ENCODE data around the gene TRIM37.

DNA sequence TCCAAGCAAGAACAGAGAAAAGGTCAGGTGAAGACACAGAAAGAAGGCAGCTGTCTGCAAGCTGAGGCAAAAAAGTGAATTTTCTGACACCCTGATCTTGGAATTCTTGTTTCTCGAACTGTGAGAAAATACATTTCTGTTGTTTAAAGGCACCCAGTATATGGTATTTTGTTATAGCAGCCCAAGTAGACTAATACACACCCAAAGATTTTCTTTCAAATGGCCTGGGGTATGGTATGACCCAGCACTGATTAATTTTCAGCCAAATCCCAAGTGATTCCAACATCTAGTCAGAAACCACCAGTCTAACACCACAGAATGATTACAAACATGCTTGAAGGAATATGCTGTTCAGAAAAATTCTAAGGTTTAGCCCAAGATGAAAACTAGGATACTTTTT, 36.8 kb downstream of the TRIM37 start:
- no peak for TF ChIP-seq EZH2 (IDR thresholded peaks at IDR 0.05; ENCODE audit: borderline replicate concordance, low read depth, low read length, severe bottlenecking)
- TF ChIP-seq, protein P1, sequence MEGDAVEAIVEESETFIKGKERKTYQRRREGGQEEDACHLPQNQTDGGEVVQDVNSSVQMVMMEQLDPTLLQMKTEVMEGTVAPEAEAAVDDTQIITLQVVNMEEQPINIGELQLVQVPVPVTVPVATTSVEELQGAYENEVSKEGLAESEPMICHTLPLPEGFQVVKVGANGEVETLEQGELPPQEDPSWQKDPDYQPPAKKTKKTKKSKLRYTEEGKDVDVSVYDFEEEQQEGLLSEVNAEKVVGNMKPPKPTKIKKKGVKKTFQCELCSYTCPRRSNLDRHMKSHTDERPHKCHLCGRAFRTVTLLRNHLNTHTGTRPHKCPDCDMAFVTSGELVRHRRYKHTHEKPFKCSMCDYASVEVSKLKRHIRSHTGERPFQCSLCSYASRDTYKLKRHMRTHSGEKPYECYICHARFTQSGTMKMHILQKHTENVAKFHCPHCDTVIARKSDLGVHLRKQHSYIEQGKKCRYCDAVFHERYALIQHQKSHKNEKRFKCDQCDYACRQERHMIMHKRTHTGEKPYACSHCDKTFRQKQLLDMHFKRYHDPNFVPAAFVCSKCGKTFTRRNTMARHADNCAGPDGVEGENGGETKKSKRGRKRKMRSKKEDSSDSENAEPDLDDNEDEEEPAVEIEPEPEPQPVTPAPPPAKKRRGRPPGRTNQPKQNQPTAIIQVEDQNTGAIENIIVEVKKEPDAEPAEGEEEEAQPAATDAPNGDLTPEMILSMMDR (IDR thresholded peaks at IDR 0.05; ENCODE audit: borderline replicate concordance, extremely low read depth, low read length, poor library complexity, severe bottlenecking) = no peak

All from DND-41 (cell line).